Heart left ventricle (tissue), 13 donors: ENCODE measurements around the gene OR52H1.

ENCODE experiments used
- CTCF ChIP-seq, 12 donors: fragments of 200-600 bp; sonication (generic) in 4 of 12; IDR thresholded peaks; one replicate each; pipeline versions ENCODE4 v1.5.0 to v1.8.0; 2018 to 2022; ENCODE audit warnings: antibody characterized with exemption in 12 of 12, mild to moderate bottlenecking in 5 of 12
- POLR2A ChIP-seq, 2 donors: fragments of 450-650 bp; IDR thresholded peaks; one replicate each; pipeline ENCODE4 v1.6.1; 2017; ENCODE audit warnings: antibody characterized with exemption in 2 of 2, mild to moderate bottlenecking in 2 of 2, moderate library complexity in 2 of 2
- donor health status: ischemic (EF 13 %, LVEDD 7.1; RV severe dilation, severe dysfunction).
- donor health status: DM: no; HTN: yes; CAD: no.
- donor health status: DM: no; HTN: no; CAD: no.
- donor health status: ischemic (EF 25% LVEDD 6.9; RV normal size, moderate dysfunction).
- donor health status: ischemic (EF 25% LVEDD 5.7; RV mildly dilated, moderate dysfunction).
- donor health status: ischemic (EF 35%, LVEDD 5.7; RV mildly dilated, moderate dysfunction).
- donor health status: nonischemic (EF 11% LVEDD 7.7; RV severe dilation, severe dysfunction).
- donor health status: DM: yes; HTN: yes; CAD: no.
- donor health status: PGD.
- donor health status: ischemic (EF 29% LVEDD 5.4; RV normal size, mild dysfunction).
- donor health status: nonischemic (EF 23%, LVEDD 6.1; RV moderate dilation, normal function).

- TF ChIP-seq CTCF (IDR thresholded peaks at IDR 0.05) (no peak), POLR2A (IDR thresholded peaks at IDR 0.05) (no peak)
Measured at GRCh38 chr11:5564259-5565019, 16.1 kb upstream of the OR52H1 start.
